NOMO-1 treated with dmso at 0.1 percent for 144 hours (cell line): ENCODE results near the gene UBE2C.
A peak's percentile ranks its signal among the peaks of the same experiment; 100 is the strongest.

Experiments used
- DNase-seq: peaks from one replicate; lab custom pipeline; 2025; ENCODE audit not compliant: unreplicated experiment; lab: John Stamatoyannopoulos, UW

UBE2C gene

GRCh38 chr20:45832619-45833018 lies 20.2 kb downstream of the UBE2C start:
- no peak for DNase-seq

GRCh38 chr20:45833030-45833882 lies 20.8 kb downstream of the UBE2C start, which contains the start of gene SNX21:
TSS of gene SNX21 (plus strand) at chr20:45833799. CDS start at chr20:45833920, 121 bp downstream.
- peak; percentile 72 for DNase-seq

GRCh38 chr20:45833883-45834796 lies 21.7 kb downstream of the UBE2C start:
- DNase-seq = no peak

- no peak for DNase-seq
Observed at GRCh38 chr20:45834797-45835161, 22.3 kb downstream of the UBE2C start.

- no peak for DNase-seq
Observed at GRCh38 chr20:45835329-45835765, 22.9 kb downstream of the UBE2C start.

GRCh38 chr20:45835825-45836224 lies 23.4 kb downstream of the UBE2C start:
- DNase-seq = no peak

- no peak for DNase-seq
Observed at GRCh38 chr20:45836841-45837240, 24.4 kb downstream of the UBE2C start.

- no peak for DNase-seq
Observed at GRCh38 chr20:45840700-45841198, 28.3 kb downstream of the UBE2C start.

- DNase-seq = no peak
Observed at GRCh38 chr20:45841407-45842129, 29.1 kb downstream of the UBE2C start.

- DNase-seq = peak; percentile 80
Observed at GRCh38 chr20:45842169-45842812, 29.8 kb downstream of the UBE2C start.

- DNase-seq = no peak
Observed at GRCh38 chr20:45843506-45843905, 31.1 kb downstream of the UBE2C start.

- DNase-seq = no peak
Observed at GRCh38 chr20:45845452-45845851, 33.0 kb downstream of the UBE2C start.

GRCh38 chr20:45848421-45848820 lies 36.0 kb downstream of the UBE2C start:
- no peak for DNase-seq

- no peak for DNase-seq
Observed at GRCh38 chr20:45848969-45849582, 36.6 kb downstream of the UBE2C start.

- DNase-seq = no peak
Observed at GRCh38 chr20:45850238-45850637, 37.8 kb downstream of the UBE2C start.

GRCh38 chr20:45850926-45851325 lies 38.5 kb downstream of the UBE2C start:
- no peak for DNase-seq

- no peak for DNase-seq
Observed at GRCh38 chr20:45851501-45851900, 39.1 kb downstream of the UBE2C start.

- DNase-seq = no peak
Observed at GRCh38 chr20:45852326-45852725, 39.9 kb downstream of the UBE2C start.

- no peak for DNase-seq
Observed at GRCh38 chr20:45853484-45853883, 41.0 kb downstream of the UBE2C start.
